Measurements from ENCODE around the gene FCHSD2.

DNA sequence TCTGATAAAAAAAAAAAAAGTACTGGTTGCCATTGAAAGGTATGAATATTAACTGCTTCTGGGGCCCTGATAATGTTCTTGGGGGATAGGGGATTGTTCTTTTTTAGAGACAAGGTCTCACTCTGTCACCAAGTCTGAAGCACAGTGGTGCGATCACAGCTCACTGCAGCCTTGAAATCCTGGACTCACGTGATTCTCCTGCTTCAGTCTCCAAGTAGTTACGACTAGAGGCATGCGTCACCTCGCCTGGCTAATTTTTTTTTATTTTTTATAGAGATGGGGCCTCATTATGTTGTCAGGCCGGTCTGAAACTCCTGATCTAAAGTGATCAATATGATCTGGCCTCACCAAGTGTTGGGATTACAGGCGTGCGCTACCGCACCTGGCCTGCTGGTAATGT, 63.5 kb downstream of the FCHSD2 start:
- no peak for TF ChIP-seq POLR2A (IDR thresholded peaks at IDR 0.05; ENCODE audit: low read depth, low read length)
- TF ChIP-seq TAF1 (IDR thresholded peaks at IDR 0.05; ENCODE audit: borderline replicate concordance, low read depth, low read length), result no peak

Measured in GM12892 (cell line).